Measurements from ENCODE around the gene TAMM41.
"Not testable (repeated sequence)": the region's sequence is repeated elsewhere in the genome, so short reads cannot be mapped to it uniquely, and the experiment has no call there.

GRCh38 chr3:11752254-11752653 is 94.4 kb downstream of the TAMM41 start:
- not testable (repeated sequence) for TF ChIP-seq CTCF (IDR thresholded peaks at IDR 0.05); POLR2A (IDR thresholded peaks at IDR 0.05); POLR2AphosphoS5 (IDR thresholded peaks at IDR 0.05; ENCODE audit: insufficient read depth in 1 of 2, low read depth in 1 of 2)
